ENCODE results near the gene EPM2A.

GRCh38 chr6:145651988-145652387, 83.3 kb downstream of the EPM2A start:
- TF ChIP-seq USF2 (IDR thresholded peaks at IDR 0.05) (no peak), EP300 (IDR thresholded peaks at IDR 0.05) (no peak), BHLHE40 (IDR thresholded peaks at IDR 0.05; ENCODE audit: low read depth, low read length) (no peak), MAX (IDR thresholded peaks at IDR 0.05) (no peak), CTCF (IDR thresholded peaks at IDR 0.05) (no peak), POLR2A (IDR thresholded peaks at IDR 0.05; ENCODE audit: low read length) (no peak), TFCP2L1 (CRISPR knock-in tag; IDR thresholded peaks at IDR 0.05) (no peak), SMC3 (IDR thresholded peaks at IDR 0.05) (no peak), ATOH8 (CRISPR knock-in tag; IDR thresholded peaks at IDR 0.05; ENCODE audit: low read depth) (no peak), KDM1A (IDR thresholded peaks at IDR 0.05; ENCODE audit: low read depth) (no peak), RAD21 (conservative IDR thresholded peaks at IDR 0.05 in 1 of 2, IDR thresholded peaks at IDR 0.05 in 1 of 2) (no peak), RCOR1 (IDR thresholded peaks at IDR 0.05; ENCODE audit: low read depth, low read length) (no peak), TP53 (CRISPR knock-in tag; IDR thresholded peaks at IDR 0.05) (no peak), CHD2 (IDR thresholded peaks at IDR 0.05; ENCODE audit: low read length, partially characterized antibody) (no peak)

All from A549 (cell line).